SHP77 (cell line): Measurements from ENCODE around the gene DLG2.

Experiments used
- DNase-seq, 2 experiments: peaks; one replicate each; lab custom pipeline; 2025; lab: John Stamatoyannopoulos, UW

The DLG2 gene

DNA sequence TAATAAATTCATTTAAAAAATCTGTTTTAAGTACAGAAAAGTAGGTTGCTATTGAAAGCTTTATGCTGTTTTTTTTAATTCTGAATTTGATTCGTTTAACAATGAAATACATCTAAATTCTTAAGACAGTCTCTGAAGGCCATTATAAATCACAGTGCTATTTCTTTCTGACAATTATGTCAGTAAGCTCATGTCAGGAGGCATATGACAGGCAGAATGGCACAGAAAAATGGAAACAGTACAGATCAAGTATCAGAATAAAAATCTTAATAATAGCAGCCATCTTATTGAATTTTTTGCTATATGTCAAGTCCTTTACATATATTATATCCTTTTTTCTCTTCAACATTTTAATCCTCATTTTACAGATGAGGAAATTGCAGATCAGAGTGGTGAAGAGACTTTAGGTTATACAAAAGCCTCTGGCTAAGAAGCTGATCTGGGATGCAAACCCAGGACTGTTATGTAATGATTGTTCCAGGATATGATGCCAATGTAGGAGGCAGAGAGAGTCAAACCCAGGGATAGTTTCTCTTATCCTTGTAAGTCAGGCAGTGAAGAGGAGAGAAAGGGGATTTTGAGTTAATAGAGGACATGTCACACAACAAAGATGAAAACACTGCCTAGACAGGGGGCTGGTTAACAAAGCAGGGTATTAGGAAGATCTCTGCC is 2057.9 kb downstream of the DLG2 start:
- no peak for DNase-seq

DNA sequence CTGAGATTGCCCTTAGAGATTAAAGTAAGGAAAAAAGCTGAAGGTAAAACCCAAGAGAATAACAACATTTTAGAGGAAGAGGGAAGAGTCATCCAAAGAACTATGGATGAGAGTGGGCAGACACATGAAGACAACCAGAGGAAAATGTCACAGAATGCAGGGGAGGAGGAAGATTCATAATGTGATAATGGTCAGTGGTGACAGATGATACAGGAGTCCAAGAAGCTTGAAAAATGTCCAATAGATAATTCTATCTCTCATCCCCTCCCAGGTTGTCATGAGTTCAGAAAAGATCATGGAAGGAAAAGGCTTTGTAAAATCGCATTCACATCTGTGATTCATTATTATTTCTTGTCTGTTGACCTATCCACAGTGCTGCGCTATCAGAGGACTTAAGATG is 2058.6 kb downstream of the DLG2 start:
- no peak for DNase-seq

DNA sequence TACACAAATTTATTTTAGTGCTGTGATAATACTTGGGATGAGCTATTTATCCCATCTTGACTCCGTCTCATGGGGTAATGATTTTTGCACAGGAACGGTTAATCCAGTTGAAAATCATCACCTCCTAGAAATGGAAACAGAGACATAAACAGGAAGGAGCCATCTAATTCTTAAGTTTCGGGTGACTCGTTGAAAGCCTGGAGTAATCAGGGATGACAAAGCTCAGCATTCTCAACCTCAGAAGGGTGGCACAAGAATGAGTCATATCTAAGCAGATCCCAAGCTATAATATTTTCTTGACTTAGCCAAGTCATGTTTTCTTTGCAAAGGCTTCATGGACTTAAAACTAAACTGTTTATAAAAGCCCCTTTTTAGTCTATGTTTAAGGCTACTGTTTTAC is 2060.2 kb downstream of the DLG2 start:
- DNase-seq: no peak

DNA sequence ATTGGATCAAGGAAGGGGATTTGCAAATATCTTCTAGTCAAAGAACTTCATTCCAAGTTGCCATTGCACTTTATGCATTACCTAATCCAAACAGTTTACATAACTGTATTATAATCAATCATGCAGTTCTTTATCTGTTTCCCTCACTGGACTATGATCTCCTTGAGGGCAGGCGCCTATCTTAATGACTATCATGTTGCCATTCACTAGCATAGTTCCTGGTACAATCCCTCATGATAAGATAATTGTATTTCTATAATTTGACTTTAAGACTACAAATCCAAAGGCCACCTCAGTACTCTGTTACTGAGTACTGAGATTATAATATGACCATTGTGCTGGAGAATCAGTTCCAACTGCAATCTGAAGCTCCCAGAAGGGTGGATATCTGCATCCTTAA is 2062.3 kb downstream of the DLG2 start:
- DNase-seq: no peak

DNA sequence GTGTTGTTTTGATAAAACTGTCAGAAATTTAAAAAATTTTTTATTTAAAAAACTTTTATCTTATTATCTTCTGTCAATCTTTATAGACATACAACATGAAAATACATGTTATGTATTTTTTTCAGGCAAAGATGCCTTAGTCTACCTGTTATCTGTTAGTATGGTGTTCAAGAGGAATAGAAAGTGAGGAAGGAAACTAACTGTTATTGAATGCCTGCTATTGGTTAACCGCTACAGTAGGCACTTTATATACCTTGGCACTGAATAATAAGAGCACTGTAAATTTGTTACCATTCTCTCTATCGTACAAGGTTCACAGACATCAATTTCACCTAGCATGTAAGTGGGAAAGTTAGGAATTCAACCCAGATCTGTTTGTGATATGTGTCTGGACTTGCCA is 2068.9 kb downstream of the DLG2 start:
- DNase-seq: no peak

DNA sequence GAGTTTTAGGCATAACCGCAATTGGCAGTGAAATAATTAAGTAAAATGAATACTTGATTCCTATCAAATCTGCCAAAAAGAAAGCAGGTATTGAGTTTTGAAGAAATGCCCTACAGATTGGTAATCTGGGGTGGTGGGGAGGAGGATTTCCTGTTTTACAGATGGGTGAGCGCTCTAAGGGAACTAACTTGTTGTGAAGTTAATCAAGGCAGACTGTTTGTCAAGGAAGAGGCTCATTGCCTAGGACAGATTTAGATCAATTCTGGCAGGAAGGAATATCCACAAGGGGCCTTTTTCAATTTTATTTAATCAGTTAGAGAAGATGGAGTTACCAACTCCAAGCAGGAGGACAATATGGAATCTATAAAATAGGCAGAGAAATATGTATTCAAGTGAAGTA is 2069.5 kb downstream of the DLG2 start:
- no peak for DNase-seq

DNA sequence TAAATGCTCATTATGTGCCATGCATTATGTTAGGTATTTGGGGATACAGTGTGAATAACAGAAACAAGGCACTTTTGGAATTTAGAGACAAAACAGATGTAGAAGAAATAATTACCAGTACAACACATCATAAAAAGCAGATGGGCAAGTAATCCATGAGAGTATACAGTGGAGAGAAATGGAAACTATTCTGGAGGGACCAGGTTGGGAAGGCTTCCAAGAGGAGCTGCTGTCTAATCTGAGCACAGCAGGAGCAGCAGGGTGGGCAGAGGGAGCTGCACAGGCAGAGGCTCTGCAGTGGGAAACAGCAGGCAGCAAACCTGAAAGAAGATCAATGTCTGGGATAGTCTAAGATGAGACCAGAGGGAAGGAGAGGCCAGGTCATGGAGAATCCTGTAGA is 2072.3 kb downstream of the DLG2 start:
- no peak for DNase-seq

DNA sequence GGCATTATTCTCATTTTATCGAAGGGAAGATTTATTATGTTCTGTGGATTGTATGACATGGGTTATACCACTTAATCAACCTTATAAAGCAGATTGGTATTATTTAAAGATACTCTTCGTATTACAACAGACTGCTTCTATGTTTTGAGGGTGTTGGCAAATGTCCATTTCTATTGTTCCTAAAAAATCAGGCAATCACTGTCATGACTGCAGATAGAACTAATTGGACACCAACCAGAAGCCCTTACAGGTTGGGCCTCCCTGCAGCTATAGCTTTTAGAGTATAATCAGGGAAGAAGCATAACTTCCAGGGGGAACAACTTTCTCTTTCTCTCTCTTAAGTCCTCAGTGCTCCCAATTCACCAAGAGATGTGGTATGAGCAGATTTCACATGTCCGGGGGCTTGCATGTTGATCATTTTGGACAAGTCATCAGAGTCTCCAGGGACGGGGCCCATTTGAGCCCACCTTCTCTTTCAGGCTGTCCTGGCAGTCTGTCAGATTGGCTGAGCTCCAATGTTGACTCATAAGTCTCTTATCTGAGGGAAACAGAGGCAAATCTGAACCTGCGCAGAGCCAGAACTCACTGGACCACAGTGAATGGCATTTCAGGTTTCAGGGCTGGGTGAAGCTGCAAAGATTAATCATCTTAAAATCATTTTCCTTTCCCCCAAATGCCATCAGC is 2077.0 kb downstream of the DLG2 start:
- DNase-seq: no peak

DNA sequence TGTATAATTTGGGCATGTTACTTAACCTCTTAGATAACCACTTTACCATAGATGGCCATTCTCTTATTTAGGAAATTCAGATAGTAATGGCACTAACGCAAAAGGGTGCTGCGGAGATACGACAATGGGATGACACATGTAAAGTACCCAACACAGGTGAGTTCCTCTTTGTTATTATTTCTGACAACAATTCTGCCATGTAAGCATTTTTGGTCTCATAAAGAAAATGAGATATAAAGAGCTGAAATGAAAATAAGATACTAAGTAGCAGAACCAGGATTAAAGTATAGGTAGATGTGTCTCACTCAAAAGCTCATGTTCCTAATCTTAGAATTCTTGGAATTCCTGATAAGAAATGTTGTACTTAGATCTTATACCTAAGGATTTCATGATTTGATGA is 2080.8 kb downstream of the DLG2 start:
- DNase-seq: no peak

DNA sequence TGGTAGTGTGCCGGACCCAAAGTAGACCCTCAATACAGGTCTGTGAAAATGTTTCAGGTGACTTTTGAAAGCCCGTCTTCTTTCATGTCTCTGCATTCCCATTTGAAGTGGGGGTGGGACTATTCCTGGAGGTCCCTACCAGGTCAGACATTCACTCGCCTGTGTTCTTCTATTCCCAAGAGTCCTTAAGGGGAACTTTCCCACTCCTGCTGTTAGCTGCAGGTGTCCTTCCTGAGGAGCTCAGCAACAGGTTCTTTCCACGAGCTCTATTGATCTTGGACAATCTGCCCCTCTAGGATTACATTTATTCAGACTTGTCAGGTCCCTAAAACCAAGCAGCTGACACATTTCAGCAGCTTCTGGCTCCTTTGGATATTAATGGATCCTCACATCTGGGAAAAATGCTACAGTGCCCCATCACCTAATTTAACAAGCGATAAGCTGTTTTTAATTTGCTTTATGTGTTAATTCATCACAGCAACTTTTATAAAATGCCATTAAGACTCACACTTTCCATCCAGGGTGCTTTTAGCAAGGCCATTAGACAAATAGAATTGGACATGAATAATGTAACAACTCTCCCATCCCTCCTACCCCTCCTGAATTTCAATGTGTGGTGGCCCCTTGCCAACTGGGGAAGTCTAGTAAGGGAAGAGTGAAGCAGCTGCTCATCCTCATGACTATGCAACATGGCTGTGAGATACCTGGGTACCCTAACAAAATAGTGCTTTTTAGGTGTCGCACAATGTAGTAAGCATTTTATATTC is 2081.5 kb downstream of the DLG2 start:
- DNase-seq: no peak

DNA sequence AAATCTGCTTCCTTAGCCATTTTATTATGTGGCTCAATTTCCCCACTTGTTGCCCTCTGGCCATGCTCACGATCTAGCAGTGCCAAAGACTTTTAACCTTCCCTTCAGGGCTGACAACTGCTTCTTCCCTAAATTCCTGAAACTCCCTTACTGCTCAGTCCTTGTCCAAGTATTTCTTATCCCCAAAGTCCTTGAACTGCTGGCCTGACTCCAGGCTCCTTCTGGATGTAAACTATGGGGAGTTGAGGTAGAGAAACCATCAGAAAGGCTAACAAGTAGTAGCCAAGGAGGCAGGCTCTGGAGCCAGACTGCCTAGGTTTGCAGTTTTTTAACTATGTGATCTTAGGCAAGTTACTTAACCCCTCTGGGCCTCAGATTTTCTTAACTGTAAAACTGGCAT is 2082.3 kb downstream of the DLG2 start:
- DNase-seq: no peak

DNA sequence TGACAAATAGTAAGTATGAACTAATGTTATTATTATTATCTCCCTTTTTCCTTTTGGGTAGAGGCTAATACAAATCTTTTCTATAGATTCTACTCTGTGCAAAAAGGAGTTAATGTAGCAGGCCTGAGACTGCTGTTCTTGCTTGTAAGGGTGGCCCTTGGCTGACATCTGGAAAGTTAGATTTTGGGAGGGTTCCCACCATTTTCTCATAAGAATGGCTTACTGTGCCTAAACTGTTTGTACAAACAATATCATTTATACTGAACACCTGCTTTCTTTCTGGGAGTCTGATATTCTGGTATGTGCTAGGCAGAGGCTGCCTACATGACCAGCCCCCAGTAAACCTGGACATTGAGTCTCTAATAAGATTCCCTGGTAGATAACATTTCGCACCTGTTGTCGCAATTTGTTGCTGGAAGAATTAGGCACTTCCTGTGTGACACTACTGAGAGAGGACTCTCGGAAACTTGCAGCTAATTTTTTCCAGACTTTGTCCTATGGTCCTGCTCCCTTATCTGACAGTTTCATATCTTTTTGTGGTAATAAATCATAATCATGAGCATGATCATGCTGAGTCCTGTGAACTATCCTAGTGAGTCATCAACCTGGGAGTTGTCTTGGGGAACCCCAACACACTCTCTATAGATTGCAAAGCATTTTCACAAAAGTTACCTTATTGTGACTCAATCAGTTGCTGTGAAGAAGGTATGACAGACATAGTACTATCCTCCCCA is 2083.3 kb downstream of the DLG2 start:
- no peak for DNase-seq

DNA sequence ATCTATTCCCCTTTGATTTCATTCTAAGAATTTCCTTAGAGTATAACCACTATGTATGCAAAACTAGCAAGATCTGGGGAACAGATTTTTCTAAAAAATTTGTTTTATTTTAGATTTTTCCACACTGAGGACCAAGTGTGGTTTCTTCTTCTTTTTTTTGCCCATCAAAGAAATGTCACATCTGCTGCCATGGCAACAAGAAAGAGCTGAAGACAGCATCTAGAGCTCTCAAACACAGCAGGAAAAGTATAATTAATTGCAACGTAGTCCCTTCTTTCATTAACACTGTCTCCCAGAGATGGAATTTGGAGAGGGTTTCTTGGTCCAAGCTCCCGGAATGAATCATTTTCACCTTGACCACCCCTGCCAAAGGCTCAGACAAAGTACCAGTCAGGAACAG is 2084.3 kb downstream of the DLG2 start:
- no peak for DNase-seq

DNA sequence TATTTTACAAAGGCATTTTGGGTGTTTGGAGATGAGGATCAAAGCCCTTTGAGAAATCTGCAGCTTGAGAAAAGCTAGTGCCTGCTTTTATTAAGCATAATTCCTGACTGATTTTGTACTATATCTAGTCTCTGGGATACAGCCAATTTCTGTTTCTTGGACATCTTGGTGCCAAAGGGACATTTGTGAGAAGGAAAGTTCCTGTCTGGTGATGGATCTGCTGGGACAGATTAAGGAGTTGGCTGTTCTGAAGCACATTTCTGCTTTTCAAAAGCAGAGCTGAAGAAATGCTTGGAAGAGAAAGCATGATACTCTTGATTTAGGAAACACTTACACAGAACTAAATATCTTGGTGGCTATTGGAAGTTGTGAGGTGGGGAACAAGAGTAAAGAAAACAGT is 2086.4 kb downstream of the DLG2 start:
- DNase-seq: no peak

DNA sequence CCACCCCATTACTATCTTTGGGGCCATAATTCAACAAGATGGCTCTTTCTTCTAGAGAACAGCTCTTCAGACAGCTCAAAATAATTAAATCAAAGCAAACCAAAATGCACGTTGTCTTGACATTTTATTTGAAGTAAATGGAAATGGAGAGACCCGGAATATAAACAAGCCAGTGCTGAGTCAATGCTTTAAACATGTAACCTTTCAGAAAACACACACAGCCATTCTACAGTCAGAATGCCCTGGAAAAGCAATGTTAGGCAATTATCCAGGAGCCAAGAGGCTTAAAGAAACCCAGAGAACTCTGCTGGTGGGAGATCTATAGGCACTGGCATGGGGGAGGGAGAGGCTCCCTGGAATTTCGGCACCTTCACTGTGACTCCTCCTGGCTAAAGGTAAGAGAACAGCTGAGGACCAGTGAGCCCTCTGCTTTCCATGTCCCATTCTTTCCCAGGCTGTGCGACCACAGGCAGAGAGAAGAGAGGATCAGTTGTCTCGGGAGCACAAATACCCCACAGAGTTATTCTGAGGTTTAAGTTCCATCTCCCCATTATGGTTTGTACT is 2086.9 kb downstream of the DLG2 start:
- no peak for DNase-seq

DNA sequence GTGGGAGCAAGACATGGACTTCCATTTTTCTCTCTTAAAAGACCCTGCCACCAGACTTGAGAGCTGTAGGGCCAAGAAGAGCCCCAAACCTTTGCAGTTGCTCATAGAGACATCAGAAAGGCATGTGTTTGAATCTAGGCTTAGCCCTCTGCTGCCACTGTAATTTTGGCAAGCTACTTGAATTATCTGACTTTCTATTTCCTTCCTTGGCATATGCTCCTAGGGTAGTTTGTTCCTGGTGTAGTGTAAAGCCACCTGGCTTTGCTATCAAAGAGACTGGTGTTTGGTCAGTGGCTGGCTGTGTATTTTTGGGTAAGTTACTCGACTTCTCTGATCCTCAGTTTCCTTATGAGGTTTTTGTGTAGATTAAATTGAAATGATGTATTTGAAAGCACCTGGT is 2088.9 kb downstream of the DLG2 start:
- DNase-seq: no peak

DNA sequence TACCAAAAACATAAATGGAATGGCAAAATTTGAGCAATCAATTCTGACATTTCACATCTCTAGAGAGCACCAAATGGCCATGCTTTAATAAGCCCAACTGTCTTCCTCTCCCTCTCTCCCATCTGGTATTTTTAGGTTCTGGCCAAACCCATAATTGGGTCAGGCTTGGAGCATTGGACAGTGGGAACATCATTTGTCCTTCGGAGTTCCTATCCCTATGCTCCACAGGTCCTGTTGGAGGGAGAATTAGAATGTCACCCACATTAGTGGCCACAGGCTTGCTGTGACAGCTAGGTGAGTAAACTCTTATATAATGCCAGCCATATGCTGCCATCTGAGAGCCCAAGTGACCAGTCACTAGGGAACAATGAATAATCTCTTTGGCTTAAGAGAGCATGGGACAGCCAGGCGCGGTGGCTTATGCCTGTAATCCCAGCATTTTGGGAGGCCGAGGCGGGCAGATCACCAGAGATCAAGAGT is 2090.0 kb downstream of the DLG2 start:
- no peak for DNase-seq

DNA sequence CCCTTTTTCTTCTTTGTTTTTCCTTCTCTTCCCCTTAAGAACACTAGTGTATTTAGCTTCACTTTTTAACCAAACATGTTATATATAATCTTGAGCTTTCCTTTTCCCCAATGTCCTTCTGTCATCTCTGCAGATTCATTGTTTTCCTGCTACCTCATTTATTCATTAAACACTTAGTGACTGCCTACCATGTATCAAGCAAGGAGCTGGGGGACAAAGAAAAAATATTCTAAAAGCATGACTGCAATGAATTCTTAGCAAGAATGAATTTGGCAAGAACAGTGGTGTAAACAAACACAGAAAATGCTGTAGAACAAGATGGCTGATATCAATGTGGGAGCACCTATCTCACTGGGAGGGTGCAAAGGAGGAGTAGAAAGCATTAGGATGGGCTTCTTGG is 2094.0 kb downstream of the DLG2 start:
- no peak for DNase-seq

DNA sequence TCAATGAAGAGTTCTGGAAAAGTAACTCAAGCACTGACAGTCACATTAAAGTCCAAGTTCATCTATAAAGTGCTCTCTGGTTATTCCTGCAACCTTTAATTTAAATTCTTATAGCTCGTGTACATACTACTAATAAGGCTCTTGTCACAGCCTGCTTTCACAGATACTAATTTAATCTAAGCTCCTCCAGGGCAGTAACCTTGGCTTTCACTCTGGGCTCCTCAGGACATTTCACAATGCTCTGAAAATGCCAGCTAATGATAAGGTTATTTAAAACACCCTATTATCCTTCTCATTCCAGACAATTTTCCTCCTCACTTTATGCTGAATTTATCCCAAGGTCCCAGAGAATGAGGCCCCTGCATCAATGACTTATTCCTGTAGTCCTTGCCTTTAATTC is 2098.3 kb downstream of the DLG2 start:
- no peak for DNase-seq

DNA sequence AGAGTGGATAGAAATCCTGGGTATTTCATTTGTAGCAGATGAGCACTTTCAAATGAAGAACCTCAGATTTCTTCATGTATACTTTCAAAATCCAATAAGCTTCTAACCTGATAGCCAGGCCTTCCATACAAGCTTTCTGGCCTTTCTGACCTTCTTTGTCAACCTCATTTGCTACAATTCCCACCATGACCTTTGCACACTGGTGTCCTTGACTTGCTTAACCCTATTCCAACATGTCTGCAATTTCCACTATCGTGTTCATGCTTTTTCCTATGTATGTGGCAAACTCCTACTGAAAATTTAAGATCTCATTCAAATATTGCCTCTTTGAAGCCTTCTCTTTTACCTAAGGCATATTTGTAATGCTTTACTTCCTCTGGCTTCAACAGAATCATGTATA is 2098.9 kb downstream of the DLG2 start:
- DNase-seq: no peak

DNA sequence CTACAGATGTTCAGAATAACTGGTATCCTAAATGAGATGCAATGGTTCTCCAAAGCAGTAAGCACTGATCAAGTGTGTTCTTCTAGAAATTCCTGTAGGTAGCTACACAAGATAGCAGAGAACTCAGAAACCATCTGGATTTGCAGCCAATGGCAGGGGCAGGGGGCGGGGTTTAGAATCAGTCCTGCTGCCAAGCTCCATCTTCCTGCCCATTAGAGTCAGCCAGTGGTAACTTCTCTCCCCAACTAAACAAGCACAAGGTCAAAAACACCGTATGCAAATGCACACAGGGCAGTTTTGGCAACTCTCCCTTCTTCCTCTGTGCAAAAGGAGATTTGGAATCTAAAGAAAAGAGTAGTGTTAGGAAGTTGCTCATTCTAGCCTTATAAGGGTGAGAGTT is 2103.5 kb downstream of the DLG2 start:
- no peak for DNase-seq

DNA sequence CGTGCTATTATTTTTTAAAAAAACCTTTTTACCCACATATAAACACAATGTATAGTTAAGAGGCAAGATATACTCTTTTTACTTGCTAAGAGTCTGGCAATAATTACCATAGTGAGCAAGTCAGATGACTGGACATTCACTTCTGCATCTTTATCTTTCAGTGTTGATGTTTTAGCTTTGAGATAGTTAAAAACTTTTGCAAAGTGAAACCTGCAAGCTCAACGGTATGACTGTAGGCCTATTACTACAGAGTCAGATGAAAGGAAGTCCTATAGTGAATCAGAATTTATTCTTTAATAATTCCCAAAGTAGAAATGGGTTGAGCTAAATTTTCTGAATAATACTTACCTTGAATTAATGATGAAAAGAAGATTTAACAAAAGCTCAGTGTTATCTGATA is 2104.2 kb downstream of the DLG2 start:
- DNase-seq: no peak
